Smooth muscle cell (in vitro differentiated cells): Measurements from ENCODE around the gene TIAM1. TPM values are rescaled to one million over a fixed set of nuclear protein-coding genes. Genes with fewer than 3 reads are reported as not detected.

Experiments used
- DNase-seq: peaks from one replicate; lab custom pipeline; 2025; ENCODE audit not compliant: unreplicated experiment; lab: John Stamatoyannopoulos, UW
- H2AFZ ChIP-seq: fragments of 200-600 bp; sonication (generic); 2 replicates; pipeline ENCODE4 v1.6.0; 2016; ENCODE audit warnings: antibody characterized with exemption, low read depth, mild to moderate bottlenecking
- H3F3A ChIP-seq: fragments of 200-600 bp; sonication (generic); 2 replicates; pipeline ENCODE4 v1.6.0; 2017; ENCODE audit warnings: antibody characterized with exemption, low read depth
- H3K27ac ChIP-seq: fragments of 200-600 bp; sonication (generic); 2 replicates; pipeline ENCODE4 v1.5.1; 2016; ENCODE audit warnings: low read depth, mild to moderate bottlenecking
- H3K27me3 ChIP-seq: fragments of 200-600 bp; sonication (generic); 2 replicates; pipeline ENCODE4 v1.6.1; 2016; ENCODE audit warnings: low read depth, mild to moderate bottlenecking
- H3K36me3 ChIP-seq: fragments of 200-600 bp; sonication (generic); 2 replicates; pipeline ENCODE4 v1.5.1; 2016; ENCODE audit warnings: low read depth
- H3K4me1 ChIP-seq: fragments of 200-600 bp; sonication (generic); 2 replicates; pipeline ENCODE4 v1.5.1; 2016; ENCODE audit warnings: low read depth
- H3K4me2 ChIP-seq: fragments of 200-600 bp; sonication (generic); 2 replicates; pipeline ENCODE4 v1.6.0; 2016; ENCODE audit warnings: mild to moderate bottlenecking
- H3K4me3 ChIP-seq: fragments of 200-600 bp; sonication (generic); 2 replicates; pipeline ENCODE4 v1.5.1; 2016; ENCODE audit warnings: mild to moderate bottlenecking
- H3K79me2 ChIP-seq: fragments of 200-600 bp; sonication (generic); 2 replicates; pipeline ENCODE4 v1.6.0; 2016; ENCODE audit warnings: low read depth, mild to moderate bottlenecking
- H3K9ac ChIP-seq: fragments of 200-600 bp; sonication (generic); 2 replicates; pipeline ENCODE4 v1.6.0; 2016; ENCODE audit warnings: low read depth
- H3K9me3 ChIP-seq: fragments of 200-600 bp; sonication (generic); replicated peaks from 2 replicates; pipeline ENCODE4 v1.5.1; 2016; ENCODE audit warnings: low read depth
- H4K20me1 ChIP-seq: fragments of 200-600 bp; sonication (generic); 2 replicates; pipeline ENCODE4 v1.6.0; 2016; ENCODE audit warnings: low read depth
- WGBS: methylation state at CpG from one replicate; pipeline ENCODE4 v1.1.7; 2016; ENCODE audit warnings: low lambda C conversion rate; 5-methylcytosine and 5-hydroxymethylcytosine counted together
- polyA plus RNA-seq: library from polyadenylated mRNA; unstranded; fragments of >200 nt; fragmentation: Nextera tagmentation; extraction: Ambion mirVana; gene quantifications from 2 replicates; pipeline ENCODE4 v1.2.1, GENCODE V29; 2016
- total RNA-seq: library from RNA; depleted of rRNA; stranded (reverse); fragments of >200 nt; gene quantifications from 2 replicates; pipeline ENCODE4 v1.2.3, GENCODE V29; 2014
- TF ChIP-seq, protein P1 (sequence below): fragments of 200-600 bp; sonication (generic); IDR thresholded peaks from 2 replicates; pipeline ENCODE4 v1.5.1; 2017; ENCODE audit warnings: borderline replicate concordance, mild to moderate bottlenecking, antibody characterized with exemption; ENCODE audit not compliant: insufficient read depth, poor library complexity, severe bottlenecking

The TIAM1 gene
- total and polyA plus RNA-seq, 2 experiments from 2014 or later = 3.2 to 12.9 TPM

- H3K9ac ChIP-seq = no peak overlapping the region
- H3K27ac ChIP-seq = no peak overlapping the region
- no peak overlapping the region for H3K4me3 ChIP-seq
- WGBS = 91% methylated on average over 7 of the region's 7 CpGs
- H2AFZ ChIP-seq = no peak overlapping the region
- H3K4me2 ChIP-seq = no peak overlapping the region
- no peak for DNase-seq
- H4K20me1 ChIP-seq = no peaks in the 10 kb centered on the region
- H3K4me1 ChIP-seq = no peaks in the 10 kb centered on the region
- H3F3A ChIP-seq = no peaks in the 10 kb centered on the region
- no peaks in the 10 kb centered on the region for H3K27me3 ChIP-seq
- peaks cover 3% of the 10 kb centered on the region for H3K36me3 ChIP-seq
- H3K9me3 ChIP-seq = peaks cover under 1% of the 10 kb centered on the region
- no peaks in the 10 kb centered on the region for H3K79me2 ChIP-seq
- TF ChIP-seq, protein P1, sequence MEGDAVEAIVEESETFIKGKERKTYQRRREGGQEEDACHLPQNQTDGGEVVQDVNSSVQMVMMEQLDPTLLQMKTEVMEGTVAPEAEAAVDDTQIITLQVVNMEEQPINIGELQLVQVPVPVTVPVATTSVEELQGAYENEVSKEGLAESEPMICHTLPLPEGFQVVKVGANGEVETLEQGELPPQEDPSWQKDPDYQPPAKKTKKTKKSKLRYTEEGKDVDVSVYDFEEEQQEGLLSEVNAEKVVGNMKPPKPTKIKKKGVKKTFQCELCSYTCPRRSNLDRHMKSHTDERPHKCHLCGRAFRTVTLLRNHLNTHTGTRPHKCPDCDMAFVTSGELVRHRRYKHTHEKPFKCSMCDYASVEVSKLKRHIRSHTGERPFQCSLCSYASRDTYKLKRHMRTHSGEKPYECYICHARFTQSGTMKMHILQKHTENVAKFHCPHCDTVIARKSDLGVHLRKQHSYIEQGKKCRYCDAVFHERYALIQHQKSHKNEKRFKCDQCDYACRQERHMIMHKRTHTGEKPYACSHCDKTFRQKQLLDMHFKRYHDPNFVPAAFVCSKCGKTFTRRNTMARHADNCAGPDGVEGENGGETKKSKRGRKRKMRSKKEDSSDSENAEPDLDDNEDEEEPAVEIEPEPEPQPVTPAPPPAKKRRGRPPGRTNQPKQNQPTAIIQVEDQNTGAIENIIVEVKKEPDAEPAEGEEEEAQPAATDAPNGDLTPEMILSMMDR = no peak
Observed at GRCh38 chr21:31151156-31152045, 192.7 kb downstream of the TIAM1 start.

GRCh38 chr21:31145274-31145673 lies 198.8 kb downstream of the TIAM1 start:
- H3K36me3 ChIP-seq = no peaks in the 10 kb centered on the region
- H3K9ac ChIP-seq = no peak overlapping the region
- no peak for DNase-seq
- no peak overlapping the region for H2AFZ ChIP-seq
- H3K27ac ChIP-seq = no peak overlapping the region
- H3F3A ChIP-seq = no peaks in the 10 kb centered on the region
- no peaks in the 10 kb centered on the region for H3K4me1 ChIP-seq
- H3K9me3 ChIP-seq = no peaks in the 10 kb centered on the region
- TF ChIP-seq, protein P1 = no peak
- no peaks in the 10 kb centered on the region for H4K20me1 ChIP-seq
- H3K79me2 ChIP-seq = no peaks in the 10 kb centered on the region
- H3K4me3 ChIP-seq = no peak overlapping the region
- no peak overlapping the region for H3K4me2 ChIP-seq
- WGBS = 45% methylated on average over 3 of the region's 3 CpGs
- H3K27me3 ChIP-seq = no peaks in the 10 kb centered on the region

- H2AFZ ChIP-seq = no peak overlapping the region
- H3K36me3 ChIP-seq = no peaks in the 10 kb centered on the region
- no peak overlapping the region for H3K4me2 ChIP-seq
- H3K4me1 ChIP-seq = peaks cover 10% of the 10 kb centered on the region
- no peak overlapping the region for H3K27ac ChIP-seq
- H3K9me3 ChIP-seq = no peaks in the 10 kb centered on the region
- no peak overlapping the region for H3K9ac ChIP-seq
- no peaks in the 10 kb centered on the region for H3K79me2 ChIP-seq
- TF ChIP-seq, protein P1 = no peak
- WGBS = 93% methylated on average over 6 of the region's 6 CpGs
- no peak for DNase-seq
- no peaks in the 10 kb centered on the region for H3K27me3 ChIP-seq
- no peaks in the 10 kb centered on the region for H3F3A ChIP-seq
- H4K20me1 ChIP-seq = no peaks in the 10 kb centered on the region
- no peak overlapping the region for H3K4me3 ChIP-seq
Observed at GRCh38 chr21:31143036-31143435, 201.0 kb downstream of the TIAM1 start.

DNA sequence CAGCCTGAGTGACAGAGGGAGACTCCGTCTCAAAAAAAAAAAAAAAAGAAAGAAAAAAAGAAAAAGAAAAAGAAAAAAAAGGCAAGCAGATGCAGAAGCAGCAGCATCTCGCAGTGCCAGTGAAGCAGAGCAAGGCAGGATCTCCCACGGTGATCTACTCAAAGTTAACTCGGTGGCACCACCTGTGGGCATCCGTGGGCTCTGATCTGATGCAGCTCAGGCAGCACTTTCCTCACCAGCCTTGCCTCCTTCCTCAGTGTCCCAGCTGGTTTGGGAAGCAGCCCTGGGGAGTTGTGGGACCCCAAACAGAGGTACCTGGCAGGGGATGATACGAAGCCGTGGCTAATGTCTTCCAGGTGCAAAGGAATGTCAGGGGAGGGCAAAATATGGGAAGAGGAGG lies 201.5 kb downstream of the TIAM1 start:
- no peak for DNase-seq
- Histone ChIP-seq H3K79me2 (no peaks in the 10 kb centered on the region), H3K27me3 (no peaks in the 10 kb centered on the region), H3K4me3 (no peak overlapping the region), H3K27ac (no peak overlapping the region), H2AFZ (no peak overlapping the region), H3K9ac (no peak overlapping the region), H3K4me1 (peaks cover 10% of the 10 kb centered on the region), H3F3A (no peaks in the 10 kb centered on the region), H3K36me3 (no peaks in the 10 kb centered on the region), H3K9me3 (no peaks in the 10 kb centered on the region), H3K4me2 (no peak overlapping the region), H4K20me1 (no peaks in the 10 kb centered on the region)
- TF ChIP-seq, protein P1 = no peak
- 92% methylated on average over 7 of the region's 7 CpGs for WGBS
